Gastrocnemius medialis (tissue), 4 donors: Measurements from ENCODE around the gene PAXX.

ENCODE experiments used
- POLR2A ChIP-seq, 2 donors: fragments of 450-650 bp; IDR thresholded peaks; one replicate each; pipeline ENCODE4 v1.6.1; 2017; ENCODE audit warnings: antibody characterized with exemption in 2 of 2, mild to moderate bottlenecking in 2 of 2, moderate library complexity in 2 of 2
- TF ChIP-seq, protein P1 (sequence below), 5 experiments: fragments of 450-650 bp in 3 of 5; fragments of 200-600 bp in 2 of 5; sonication (generic) in 2 of 5; IDR thresholded peaks in 4 of 5; conservative IDR thresholded peaks in 1 of 5; 1 replicate in 4 of 5; 2 replicates in 1 of 5; pipeline ENCODE4 v1.5.1; 2016 to 2019; ENCODE audit warnings: antibody characterized with exemption in 5 of 5, mild to moderate bottlenecking in 3 of 5, moderate library complexity in 3 of 5

- TF ChIP-seq, protein P1, sequence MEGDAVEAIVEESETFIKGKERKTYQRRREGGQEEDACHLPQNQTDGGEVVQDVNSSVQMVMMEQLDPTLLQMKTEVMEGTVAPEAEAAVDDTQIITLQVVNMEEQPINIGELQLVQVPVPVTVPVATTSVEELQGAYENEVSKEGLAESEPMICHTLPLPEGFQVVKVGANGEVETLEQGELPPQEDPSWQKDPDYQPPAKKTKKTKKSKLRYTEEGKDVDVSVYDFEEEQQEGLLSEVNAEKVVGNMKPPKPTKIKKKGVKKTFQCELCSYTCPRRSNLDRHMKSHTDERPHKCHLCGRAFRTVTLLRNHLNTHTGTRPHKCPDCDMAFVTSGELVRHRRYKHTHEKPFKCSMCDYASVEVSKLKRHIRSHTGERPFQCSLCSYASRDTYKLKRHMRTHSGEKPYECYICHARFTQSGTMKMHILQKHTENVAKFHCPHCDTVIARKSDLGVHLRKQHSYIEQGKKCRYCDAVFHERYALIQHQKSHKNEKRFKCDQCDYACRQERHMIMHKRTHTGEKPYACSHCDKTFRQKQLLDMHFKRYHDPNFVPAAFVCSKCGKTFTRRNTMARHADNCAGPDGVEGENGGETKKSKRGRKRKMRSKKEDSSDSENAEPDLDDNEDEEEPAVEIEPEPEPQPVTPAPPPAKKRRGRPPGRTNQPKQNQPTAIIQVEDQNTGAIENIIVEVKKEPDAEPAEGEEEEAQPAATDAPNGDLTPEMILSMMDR (IDR thresholded peaks at IDR 0.05 in 4 of 5, conservative IDR thresholded peaks at IDR 0.05 in 1 of 5), result no peak
- no peak for TF ChIP-seq POLR2A (IDR thresholded peaks at IDR 0.05)
Measured at GRCh38 chr9:137015976-137016375, 23.8 kb downstream of the PAXX start.
